CD4-positive, alpha-beta T cell treated with Interleukin-10 for 1 hour (primary cell): ENCODE data around the gene AAMP.

ENCODE experiments used
- DNase-seq: peaks from one replicate; pipeline ENCODE4 v3.0.0-alpha.2; 2020

Gene AAMP

DNA sequence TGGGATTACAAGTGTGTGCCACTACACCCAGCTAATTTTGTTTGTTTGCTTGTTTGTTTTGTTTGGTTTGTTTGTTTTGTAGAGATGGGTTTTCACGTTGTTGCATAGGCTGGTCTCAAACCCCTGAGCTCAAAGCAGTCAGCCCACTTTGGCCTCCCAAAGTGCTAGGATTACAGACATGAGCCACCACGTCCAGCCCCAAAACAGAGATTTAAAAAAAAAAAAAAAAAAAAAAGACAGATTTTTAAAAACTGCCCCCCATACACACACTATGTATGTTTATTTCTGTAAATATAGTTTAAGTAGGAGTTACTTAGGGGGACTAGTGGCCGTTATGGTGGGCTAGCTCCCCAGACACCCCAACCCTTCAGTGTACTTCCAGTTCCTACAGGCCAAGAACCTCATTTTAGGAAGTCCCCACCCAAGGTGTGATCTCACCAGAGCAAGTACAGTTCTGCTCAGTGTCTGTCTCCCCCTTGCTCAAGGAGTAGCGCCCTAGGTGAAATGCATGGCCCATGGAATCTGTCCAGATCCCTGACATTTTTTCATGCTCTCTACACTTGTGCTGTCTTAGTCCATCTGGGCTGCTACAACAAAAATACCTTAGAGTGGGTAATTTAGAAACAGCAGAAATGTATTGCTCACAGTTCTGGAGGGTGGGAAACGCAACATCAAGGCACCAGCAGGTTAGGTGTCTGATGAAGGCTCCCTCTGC, 23.9 kb upstream of the AAMP start:
- DNase-seq: no peak

DNA sequence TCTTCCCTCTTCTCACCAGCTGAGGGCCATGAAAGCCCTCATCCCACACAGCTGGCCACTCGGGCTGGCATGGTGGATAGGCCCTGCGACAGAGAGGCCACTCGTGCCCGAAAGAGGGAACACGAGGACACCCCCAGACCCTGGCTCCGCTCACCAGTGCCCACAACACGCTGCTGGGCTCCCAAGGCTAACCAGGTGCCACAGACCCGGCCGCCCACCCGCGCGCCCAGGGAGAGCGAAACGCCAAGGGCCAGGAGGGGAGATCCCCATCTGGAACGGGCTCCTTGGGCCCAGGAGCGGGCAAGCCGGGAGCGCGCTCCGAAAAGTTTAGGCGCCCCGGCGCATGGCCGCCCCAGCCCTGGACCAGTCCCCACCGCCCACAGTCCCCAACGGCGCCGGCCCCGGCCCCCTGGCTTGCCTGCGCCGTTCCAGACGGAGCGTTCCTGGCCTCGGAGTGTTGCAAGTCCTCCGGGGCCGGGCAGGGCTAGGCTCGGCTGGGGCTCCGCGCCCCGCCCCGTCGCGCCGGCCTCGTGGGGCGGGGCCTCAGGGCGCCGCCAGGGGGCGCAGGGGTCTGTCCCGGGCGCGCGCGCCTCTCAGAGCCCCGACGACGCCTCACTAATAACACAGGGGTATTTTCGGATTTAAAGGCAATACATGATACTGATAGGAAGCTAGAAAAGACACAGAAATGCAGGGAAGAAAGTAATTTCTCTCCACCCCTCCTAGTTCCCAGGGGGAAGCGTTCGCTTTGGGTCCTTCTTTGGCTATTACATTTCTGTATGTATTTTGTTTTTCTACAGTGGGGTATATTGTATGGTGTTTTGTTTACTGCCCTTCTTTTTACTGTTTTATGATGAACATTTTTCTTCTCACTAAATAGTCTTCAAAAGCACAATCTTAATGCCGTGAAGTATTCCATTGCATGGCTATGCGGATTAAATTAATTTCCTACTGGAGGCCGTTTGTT, 22.4 kb upstream of the AAMP start, which contains the start of gene TMBIM1:
Gene TMBIM1, minus strand, starts transcription at position 456 of the 967 bp plus-strand sequence. CDS start 10,362 bp downstream, outside the sequence.
- peak; percentile 87 for DNase-seq

DNA sequence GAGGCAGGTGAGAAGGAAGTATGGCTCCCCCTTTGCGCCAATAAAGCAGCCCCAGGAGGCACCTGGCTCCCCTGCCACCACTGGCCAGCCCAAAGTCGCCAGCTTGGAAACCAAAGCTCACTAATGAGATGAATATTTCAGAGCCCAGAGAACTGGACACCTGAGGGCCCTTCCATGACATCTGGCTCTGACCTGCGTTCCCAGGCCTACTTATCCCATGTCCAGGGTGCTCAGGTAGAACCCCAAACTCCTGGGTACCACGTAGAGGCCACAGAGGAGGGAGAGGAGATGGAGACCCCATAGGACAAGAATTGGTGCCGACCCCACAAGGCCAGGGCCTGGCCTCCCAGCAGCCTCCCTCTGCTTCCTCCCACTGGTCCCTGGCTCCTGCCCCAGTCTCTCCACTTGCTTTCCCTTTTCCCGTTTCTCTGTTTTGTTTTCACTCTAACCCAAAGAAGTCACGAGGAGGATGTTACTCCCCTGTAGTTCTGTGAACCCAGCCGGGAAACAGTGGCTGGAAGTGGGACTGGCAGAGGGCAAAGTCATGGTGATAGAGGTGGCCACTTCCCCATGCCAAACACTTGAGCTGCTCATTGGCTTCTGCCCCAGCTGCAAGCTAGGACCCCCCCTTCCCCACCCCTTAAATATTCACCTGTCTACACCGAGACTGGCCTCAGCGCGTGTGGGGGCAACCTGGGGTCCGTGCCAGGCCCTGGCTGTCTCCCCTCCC, 21.5 kb upstream of the AAMP start:
- peak; percentile 34 for DNase-seq

DNA sequence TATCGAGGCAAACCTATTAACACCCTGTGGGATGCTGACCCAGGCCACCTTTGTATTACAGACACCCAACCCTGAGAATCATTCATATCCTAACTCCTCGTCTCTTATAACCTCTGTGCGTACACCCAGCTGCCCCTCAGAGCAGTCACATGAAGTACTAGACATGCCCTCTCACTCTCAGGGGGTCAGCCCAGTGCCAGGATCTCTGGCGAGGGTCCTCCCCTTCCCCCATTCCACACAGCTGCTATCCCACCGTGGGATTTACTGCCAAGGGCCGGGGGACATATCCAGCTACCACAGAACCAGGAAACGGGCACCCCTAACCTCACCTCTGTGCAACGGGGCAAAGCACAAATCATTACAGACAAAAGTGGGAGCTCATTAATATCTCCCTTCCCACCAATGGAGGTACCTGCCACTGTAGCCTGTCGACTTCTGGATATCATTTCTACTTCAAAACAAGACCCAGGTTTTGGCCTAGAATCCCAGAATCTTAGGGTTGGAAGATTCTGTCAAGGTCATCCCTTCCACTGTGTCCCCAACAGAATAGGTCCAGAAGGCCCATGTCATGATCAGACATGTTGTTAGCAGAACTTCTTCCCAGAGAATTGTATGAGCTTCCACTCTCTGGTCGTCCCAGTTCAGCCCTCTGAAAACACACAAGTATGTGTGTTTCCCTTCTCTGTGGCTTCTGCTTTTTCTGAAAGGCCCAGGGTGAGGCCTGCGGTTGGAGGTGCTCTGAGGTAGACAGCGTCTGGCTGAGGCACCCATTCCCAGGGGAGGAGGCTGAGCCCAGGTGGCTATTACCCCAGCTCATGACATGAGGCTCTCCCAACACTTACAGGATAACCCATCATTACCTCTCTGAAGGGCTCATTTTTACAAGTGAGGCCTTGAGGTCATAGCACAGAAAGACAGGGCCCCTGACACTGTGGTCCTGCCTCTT, 20.7 kb upstream of the AAMP start:
- DNase-seq: peak; percentile 71

DNA sequence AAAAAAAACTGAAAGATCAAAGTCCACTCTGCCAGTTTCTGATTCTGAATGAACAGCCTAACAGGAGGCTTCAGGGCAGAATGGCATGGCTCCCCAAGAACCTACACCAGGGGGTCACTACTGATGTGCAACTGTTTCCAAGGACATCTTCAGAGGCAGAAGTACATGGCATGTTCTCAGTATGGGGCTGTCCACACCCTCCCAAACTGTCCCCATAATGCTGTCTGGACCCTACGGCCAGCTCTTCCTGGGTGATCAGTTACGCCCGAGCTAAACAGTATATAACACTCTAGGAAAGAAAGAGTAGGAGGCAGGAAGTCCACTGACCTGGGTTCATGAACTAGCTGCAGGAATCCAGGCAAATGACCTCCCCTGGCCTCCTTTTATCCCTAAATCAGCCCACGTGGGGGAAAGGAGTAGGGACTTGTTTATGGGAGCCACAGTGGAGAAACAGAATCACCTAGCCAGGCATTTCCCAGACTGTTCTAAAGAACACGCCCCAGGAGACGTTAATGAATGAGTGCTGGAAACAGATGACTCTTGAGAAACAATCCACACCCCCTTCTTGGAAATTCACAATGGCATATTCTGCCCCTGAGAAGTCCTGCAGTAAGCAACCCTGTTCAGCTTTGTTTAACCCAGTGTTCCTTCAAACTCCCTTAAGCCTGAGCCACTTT, 19.8 kb upstream of the AAMP start:
- DNase-seq: no peak

DNA sequence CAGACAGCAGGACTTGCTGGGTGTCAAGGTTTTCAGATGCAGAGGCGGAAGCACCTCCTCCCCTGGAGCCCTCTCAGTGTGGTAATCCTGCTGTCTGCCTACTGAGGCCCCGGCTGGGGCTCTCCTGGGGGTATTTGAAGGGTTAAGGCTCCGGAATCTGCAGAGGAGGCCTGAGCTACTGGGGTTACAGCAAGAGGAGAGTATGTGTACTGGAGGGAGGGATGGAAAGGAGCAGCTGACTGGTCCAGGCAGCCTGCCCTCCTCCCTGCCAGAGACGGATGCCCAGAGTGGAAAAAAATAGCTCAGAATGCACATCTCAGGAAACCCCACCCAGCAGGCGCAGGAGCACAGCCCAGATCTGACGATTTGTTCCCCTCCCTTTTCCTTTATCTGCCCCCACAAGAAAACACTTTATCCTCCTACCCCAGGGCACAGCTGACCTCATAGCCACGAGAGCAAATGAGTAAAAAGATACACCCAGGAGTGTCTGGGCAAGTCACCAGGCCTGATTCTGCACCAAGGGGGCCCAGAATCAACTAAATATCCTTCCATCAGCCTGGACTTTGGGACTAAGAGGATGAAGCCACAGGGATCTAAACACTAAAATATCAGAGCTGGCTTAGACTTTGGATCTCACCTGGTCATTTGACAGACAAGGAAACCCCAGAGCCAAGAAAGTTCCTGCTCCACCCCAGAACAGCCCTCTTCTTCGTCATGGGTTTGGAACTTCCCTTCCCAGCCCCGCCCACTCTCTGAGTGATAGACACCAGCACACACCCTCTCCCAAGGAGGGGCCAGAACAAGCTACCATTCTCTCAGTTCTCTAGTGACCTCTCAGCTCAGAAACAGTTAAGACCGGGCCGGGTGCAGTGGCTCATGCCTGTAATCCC, 16.9 kb upstream of the AAMP start:
- DNase-seq: peak; percentile 91

DNA sequence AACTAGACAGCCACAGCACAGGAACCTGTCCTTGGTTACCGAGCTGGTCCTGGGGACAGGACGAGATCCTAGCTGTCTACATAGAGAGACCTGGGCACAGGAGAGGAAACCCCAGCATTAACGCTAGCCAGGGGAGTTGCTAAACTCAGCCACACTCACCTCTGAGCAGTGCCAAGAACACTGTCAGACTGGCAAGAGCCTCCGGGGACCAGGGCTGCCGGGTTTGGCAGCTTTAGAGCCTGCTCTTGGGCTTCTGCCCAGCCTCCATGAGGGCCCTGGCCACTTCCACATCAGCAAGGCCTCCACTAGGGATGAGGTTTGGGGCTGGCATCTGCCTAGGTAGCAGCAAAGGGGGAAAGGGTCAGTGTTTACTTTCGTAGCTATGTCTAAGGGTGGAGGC, 15.7 kb upstream of the AAMP start:
- DNase-seq: peak; percentile 37

DNA sequence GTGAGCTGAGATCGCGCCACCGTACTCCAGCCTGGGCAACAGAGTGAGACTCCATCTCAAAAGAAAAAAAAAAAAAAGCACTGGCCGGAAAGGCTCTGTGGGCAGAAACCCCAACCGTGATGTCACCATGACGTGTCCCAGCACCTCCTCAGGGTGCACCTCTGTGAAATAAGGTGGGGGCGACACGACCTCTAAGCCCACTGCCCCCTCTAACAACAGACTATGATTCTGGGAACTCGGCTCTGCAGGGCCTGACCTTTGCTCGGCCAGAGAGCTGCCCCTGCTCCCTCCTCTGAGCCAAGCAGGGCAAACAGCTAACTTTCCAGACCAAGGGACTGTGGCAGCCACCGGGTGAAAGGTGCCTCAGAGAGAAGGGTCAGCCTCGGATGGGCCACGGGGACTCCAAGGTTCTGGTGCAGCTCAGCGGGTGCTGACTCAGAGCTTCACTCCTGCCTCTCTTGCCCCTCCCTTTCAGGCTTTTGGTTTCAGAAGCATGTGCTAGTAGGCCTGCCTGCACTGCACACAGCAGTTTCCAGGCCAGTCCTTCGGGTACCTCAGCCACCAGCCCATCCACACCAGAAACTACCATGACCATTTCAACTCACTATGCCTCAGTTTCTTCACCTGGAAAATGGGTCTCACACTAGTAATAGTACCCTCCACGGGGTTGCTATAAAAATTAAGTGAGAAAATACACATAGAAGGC, 14.3 kb upstream of the AAMP start:
- DNase-seq: peak; percentile 70

DNA sequence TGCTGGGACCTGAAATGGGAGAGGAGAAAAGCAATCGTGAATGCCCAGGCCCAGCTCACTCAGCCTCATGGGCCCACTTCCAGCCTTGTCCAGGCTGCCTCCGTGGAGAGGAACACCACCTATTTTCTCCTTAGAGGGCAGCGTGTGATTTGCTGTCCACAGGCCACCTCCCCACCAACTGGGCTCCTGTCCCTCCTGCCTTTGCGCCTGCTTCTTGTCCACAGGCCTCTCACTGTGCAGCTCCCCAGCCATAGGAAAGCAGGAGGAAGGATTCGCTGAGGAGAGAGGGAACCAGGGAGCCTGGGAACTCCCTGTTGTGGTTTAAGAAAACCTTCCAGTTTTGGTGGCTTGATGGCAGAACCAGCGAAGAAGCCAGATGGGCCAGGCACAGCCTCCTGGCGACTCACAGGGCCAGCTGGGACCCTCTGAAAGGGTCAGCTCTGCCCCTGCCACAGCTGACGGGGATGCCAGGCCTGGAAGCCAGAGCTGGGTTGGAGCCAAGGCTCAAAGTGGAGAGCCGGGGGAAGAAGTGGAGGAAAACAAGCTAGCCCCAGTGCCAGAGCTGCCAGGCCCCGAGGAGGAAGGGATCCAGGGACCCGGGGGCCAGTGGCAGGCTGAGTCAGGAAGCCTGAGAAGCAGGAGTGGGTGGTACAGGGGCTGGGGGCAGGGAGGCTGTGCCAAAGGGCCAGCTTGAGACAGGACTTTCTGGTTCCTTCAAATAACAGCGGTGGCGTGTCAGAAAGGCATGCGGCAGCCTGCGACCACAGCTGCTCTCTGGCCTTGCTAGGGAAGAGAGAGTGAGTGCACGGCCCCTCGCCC, 12.4 kb upstream of the AAMP start:
- no peak for DNase-seq

DNA sequence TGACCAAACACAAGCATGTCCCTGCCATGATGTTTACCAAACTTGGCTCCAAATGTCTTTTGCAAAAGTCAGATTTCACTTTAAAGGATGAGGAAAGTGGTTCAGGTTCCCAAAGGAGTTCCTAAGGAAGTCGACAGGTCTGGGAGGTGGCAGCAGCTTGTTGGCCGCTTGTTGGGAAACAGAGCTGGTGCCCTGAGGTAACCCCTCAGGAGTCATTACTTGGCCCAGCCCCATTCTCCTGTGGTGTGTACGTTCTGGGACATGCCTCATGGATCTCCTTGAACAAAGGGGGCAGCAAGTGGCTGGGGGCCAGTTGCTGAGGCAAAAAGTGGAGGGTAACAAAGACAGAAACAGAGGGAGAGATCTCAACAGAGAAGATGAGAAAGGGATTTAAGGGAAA, 11.5 kb upstream of the AAMP start:
- DNase-seq: no peak

DNA sequence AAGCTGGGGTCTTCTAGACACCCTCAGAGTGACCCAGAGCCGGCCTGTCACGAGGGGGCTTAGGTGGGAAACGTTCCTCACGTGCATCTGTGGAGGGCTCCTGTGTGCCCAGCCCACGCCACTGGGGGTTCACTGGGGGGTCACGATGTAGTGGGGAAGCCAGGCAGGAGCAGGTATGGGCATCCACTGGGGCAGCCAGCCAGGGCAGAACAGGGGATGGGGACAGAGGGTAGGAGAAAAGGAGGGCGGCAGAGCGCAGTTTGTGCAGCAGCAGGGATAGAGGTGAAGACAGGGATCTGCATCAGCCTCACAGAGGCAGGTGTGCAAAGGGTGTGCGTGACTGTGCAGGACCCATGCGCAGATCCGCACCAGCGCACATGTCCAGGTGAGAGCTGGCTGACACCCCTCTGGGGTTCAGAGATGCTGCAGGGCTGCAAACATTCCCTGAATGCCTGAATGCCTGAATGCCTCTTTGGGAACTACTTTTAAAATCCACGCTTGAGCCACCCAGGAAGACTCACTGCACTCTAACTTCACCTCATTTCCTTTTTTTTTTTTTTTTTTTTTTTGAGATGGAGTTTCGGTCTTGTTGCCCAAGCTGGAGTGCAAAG, 10.4 kb upstream of the AAMP start:
- no peak for DNase-seq

DNA sequence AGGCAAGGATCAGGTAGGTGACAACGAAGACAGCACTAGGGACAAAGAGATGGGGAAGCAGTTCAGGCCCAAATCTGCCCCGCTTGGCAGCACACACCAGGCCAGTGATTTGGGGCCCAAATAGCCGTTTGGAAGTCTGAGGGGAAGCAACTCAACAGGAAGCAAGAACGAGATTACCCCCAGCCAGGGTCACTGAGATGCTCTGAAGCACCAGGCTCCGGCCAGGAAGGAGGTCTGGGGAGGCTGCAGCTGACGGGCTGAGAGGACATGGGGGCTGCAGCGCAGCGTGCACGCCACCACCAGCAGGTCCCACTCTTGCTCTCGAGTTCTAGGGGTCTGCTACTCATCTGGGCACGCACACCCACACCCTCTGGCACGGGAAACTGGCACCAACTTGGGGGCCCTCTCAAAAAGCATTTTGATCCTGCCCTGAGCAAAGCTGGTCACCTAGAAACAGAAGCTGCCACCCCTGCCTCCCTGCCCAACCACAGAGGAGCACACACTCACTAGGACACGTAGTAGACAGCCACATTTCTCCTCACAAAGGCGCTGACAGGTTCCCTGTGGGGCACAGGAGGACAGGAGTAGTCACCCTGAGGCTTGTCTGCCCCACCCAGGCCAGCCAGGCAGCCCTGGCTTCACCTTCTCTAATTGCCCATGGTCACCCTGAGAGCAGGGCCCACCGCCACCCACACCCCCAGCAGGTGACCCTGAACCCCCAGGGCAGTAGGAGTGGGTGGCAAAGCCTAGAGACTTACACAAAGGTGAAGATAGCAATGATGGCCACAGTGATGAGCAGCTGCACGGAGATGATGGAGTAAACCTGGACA, 8.8 kb upstream of the AAMP start:
- DNase-seq: no peak

DNA sequence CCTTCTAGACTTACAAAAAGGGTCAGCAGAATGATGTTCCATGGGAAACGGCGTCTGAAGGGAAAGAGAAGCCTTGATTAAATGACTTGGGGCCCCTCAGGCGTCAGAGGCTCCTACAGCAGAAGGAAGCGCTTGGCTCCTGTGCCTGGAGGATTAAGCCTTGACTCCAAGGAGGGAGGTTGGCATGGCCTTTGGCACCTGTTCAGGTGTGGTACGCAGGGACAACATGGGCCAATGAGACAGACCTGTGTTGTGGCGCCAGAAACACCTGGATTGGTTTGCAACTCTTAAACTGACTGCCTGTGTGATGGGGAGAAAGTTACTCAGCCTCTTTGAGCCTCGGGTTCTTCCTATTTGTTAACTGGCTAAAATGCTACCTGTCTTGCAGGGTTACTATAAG, 8.0 kb upstream of the AAMP start:
- no peak for DNase-seq

DNA sequence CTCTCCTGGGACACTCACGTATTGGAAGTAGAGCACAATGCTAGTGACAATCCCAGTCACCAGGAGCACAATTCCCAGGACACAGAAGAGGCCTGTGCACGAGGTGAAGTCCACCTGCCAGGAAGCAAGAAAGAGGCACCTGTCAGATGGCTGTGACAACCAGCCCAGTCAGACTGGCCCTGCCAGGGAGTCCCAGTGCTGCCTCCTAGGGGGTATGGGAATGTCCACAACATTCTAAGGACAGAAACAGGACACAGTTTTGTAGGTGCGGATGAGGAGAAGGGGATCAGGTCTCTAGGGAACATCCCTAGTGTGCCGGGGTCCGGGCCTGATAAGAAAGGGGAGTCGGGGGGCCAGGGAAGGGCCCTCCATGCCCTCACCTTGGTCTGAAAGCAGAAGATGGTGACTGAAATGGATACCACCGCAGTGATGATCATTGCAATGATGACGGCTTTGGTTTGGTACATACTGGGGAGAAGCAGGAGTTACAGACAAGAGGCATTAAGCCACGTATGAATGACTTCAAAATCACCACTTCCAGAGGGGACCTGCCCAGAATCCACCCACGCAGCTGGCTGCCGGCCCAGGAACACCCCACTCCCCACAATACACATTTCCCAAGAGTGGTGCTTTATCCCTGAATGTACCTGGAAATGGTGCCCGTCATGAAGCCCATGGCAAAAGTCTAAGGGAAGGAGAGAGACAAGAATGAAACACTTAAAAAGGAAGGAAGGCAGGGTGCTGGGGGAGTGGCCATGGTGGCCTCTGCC, 7.2 kb upstream of the AAMP start:
- DNase-seq: no peak

DNA sequence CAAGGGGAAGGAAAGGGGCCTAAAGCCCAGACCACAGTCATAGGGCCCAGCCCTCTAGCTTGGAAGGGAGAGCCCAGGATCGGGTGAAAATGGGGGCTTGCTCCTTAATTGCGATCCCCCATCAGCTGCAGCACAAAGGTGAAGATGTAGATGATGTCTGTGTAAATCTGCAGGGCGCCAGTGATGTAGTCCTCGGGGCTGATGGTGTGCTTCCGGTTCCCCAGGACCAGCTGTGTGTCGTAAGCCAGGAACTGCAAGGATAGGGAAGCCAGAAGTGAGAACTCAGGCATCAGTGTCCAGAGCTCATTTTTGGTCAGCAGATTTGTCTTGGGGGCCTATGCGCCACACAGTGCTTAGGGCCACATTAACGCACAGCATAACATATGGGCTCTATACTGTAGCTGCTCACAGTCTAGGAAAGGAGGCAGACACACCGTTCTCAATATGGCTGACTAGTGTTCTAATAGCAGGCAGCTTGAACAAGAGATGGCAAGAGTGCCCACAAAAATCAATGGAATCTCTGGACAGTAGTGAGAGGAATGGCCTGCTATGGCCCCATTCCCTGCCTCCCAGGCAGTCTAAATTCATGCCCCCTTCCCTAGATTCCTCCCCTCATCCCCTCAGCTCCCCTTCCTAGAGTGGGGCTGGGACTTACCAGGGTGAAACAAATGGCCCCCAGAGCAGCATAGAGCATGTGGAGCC, 5.6 kb upstream of the AAMP start:
- DNase-seq: no peak

DNA sequence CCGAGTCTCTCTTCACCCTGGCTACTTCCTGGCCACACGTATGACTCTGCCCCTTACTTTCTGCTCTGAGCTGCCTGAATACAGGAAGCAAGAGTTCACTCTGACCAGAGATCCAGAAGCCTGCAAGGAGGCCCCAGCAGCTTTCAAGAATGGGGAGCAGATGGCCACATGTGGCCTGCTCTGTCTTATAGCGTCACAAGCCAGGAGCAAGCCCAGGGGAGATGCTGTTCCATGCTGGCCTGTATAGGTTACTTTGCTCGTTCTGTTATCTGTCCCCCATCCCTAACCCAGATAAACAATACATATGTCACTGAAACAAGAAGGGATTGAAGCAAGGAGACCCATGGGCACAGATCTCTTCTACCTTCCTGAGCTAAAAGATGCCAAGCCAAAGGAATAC, 4.6 kb upstream of the AAMP start:
- DNase-seq: no peak
